HG03342 (cell line): ENCODE results near the gene LYRM4.

ENCODE experiments used
- ATAC-seq: cut with Tn5 transposase; IDR thresholded peaks from one replicate; pipeline ENCODE4 v1.9.1; 2021; ENCODE audit warnings: mild to moderate bottlenecking, moderate library complexity; ENCODE audit not compliant: unreplicated experiment

Gene LYRM4

GRCh38 chr6:5102267-5102970, 158.3 kb downstream of the LYRM4 start:
- ATAC-seq, result no peak

- no peak for ATAC-seq
Measured at GRCh38 chr6:5100806-5101205, 159.9 kb downstream of the LYRM4 start.

GRCh38 chr6:5099537-5099936, 161.2 kb downstream of the LYRM4 start:
- no peak for ATAC-seq

GRCh38 chr6:5098501-5099270, 162.1 kb downstream of the LYRM4 start:
- no peak for ATAC-seq

GRCh38 chr6:5096482-5096881, 164.3 kb downstream of the LYRM4 start:
- ATAC-seq, result no peak

- ATAC-seq, result peak; percentile 75
Measured at GRCh38 chr6:5095236-5095635, 165.5 kb downstream of the LYRM4 start.

- no peak for ATAC-seq
Measured at GRCh38 chr6:5094327-5094726, 166.4 kb downstream of the LYRM4 start.

- no peak for ATAC-seq
Measured at GRCh38 chr6:5093231-5094015, 167.3 kb downstream of the LYRM4 start.

GRCh38 chr6:5091210-5092069, 169.3 kb downstream of the LYRM4 start:
- no peak for ATAC-seq

- no peak for ATAC-seq
Measured at GRCh38 chr6:5090603-5091002, 170.1 kb downstream of the LYRM4 start.

GRCh38 chr6:5089481-5090438, 171.0 kb downstream of the LYRM4 start:
- no peak for ATAC-seq

- no peak for ATAC-seq
Measured at GRCh38 chr6:5088780-5089179, 172.0 kb downstream of the LYRM4 start.

GRCh38 chr6:5087389-5087788, 173.4 kb downstream of the LYRM4 start:
- no peak for ATAC-seq

- no peak for ATAC-seq
Measured at GRCh38 chr6:5086294-5086890, 174.4 kb downstream of the LYRM4 start.

GRCh38 chr6:5085648-5086293, 175.0 kb downstream of the LYRM4 start:
- no peak for ATAC-seq

- ATAC-seq, result peak; percentile 42
Measured at GRCh38 chr6:5084781-5085647, 175.7 kb downstream of the LYRM4 start, which contains the start of gene PPP1R3G. PPP1R3G (plus strand) TSS chr6:5085341; CDS start chr6:5085486, 145 bp downstream.

GRCh38 chr6:5084360-5084780, 176.4 kb downstream of the LYRM4 start:
- no peak for ATAC-seq
